ENCODE measurements around the gene KLHL2.

DNA sequence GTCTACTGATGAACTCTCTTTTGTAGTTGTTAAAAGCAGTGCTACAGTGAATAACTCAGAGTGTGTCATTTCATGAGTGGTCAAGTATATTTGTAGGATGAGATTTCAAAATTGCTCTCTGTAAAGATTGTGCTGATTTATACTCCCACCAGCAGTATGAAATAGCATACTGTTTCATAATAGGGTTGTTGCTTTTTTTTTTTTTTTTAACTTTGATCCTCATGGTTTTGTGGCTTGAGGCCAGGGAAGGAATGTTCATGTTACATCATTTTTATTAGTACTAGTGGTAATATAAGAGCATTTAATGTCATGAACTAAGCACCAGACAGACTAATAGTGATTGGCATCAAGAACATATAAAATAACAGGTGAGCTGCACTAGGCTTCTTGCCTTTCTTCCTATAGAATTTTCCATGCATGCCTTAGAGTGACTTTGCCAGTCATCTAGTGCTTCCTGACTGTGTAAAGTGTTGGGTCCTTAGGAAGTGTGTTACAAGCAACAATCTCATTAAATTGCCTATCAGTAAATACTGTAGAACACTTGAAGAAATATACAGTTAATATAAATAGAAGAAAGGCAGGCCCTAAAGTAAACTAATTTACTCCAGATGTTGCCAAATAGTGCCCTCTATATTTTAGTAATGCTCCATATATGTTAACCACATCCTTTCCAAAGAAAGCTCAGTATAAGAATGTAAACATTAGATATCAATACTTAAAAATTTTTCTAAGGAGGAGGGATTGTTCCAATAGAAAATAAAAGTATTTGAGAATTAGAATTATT is 81.5 kb downstream of the KLHL2 start:
- TF ChIP-seq, protein P1, sequence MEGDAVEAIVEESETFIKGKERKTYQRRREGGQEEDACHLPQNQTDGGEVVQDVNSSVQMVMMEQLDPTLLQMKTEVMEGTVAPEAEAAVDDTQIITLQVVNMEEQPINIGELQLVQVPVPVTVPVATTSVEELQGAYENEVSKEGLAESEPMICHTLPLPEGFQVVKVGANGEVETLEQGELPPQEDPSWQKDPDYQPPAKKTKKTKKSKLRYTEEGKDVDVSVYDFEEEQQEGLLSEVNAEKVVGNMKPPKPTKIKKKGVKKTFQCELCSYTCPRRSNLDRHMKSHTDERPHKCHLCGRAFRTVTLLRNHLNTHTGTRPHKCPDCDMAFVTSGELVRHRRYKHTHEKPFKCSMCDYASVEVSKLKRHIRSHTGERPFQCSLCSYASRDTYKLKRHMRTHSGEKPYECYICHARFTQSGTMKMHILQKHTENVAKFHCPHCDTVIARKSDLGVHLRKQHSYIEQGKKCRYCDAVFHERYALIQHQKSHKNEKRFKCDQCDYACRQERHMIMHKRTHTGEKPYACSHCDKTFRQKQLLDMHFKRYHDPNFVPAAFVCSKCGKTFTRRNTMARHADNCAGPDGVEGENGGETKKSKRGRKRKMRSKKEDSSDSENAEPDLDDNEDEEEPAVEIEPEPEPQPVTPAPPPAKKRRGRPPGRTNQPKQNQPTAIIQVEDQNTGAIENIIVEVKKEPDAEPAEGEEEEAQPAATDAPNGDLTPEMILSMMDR (IDR thresholded peaks at IDR 0.05), result no peak
- TF ChIP-seq POLR2A (IDR thresholded peaks at IDR 0.05), result no peak
